GM23248 (cell line): ENCODE data around the gene NUDT2. TPM values are rescaled to one million over a fixed set of nuclear protein-coding genes. Genes with fewer than 3 reads are reported as not detected.

Source experiments
- DNase-seq: peaks from one replicate; pipeline ENCODE4 v3.0.0-alpha.2; 2015
- H2AFZ ChIP-seq: fragments of 200-600 bp; sonication (generic); 2 replicates; pipeline ENCODE4 v1.6.1; 2016; ENCODE audit warnings: antibody characterized with exemption
- H3F3A ChIP-seq: fragments of 200-600 bp; sonication (generic); 2 replicates; pipeline ENCODE4 v1.6.1; 2016; ENCODE audit warnings: mild to moderate bottlenecking, antibody characterized with exemption, mixed run types; ENCODE audit not compliant: insufficient read depth
- H3K27ac ChIP-seq: fragments of 200-600 bp; sonication (generic); 2 replicates; pipeline ENCODE4 v1.5.1; 2016; ENCODE audit warnings: mild to moderate bottlenecking
- H3K27me3 ChIP-seq: fragments of 200-600 bp; sonication (generic); replicated peaks from 2 replicates; pipeline ENCODE4 v1.6.1; 2016; ENCODE audit warnings: mild to moderate bottlenecking; ENCODE audit not compliant: insufficient read depth
- H3K36me3 ChIP-seq: fragments of 200-600 bp; sonication (generic); 2 replicates; pipeline ENCODE4 v1.6.1; 2016; ENCODE audit warnings: low read depth, mild to moderate bottlenecking
- H3K4me1 ChIP-seq: fragments of 200-600 bp; sonication (generic); 2 replicates; pipeline ENCODE4 v1.6.1; 2016; ENCODE audit warnings: mild to moderate bottlenecking; ENCODE audit not compliant: insufficient read depth
- H3K4me2 ChIP-seq: fragments of 200-600 bp; sonication (generic); one replicate; pipeline ENCODE4 v1.6.1; 2016; ENCODE audit warnings: mild to moderate bottlenecking; ENCODE audit not compliant: unreplicated experiment
- H3K4me3 ChIP-seq: fragments of 200-600 bp; sonication (generic); 2 replicates; pipeline ENCODE4 v1.5.1; 2016; ENCODE audit warnings: mild to moderate bottlenecking
- H3K79me2 ChIP-seq: fragments of 200-600 bp; sonication (generic); 2 replicates; pipeline ENCODE4 v1.6.1; 2016; ENCODE audit warnings: mild to moderate bottlenecking; ENCODE audit not compliant: insufficient read depth
- H3K9ac ChIP-seq: fragments of 200-600 bp; sonication (generic); 2 replicates; pipeline ENCODE4 v1.6.1; 2016; ENCODE audit warnings: mild to moderate bottlenecking
- H3K9me2 ChIP-seq: fragments of 200-600 bp; sonication (generic); 2 replicates; pipeline ENCODE4 v1.6.1; 2016; ENCODE audit warnings: mixed run types, mild to moderate bottlenecking, moderate library complexity; ENCODE audit not compliant: insufficient read depth
- H3K9me3 ChIP-seq: fragments of 200-600 bp; sonication (generic); one replicate; pipeline ENCODE4 v1.6.1; 2017; ENCODE audit warnings: low read depth
- H4K20me1 ChIP-seq: fragments of 200-600 bp; sonication (generic); 2 replicates; pipeline ENCODE4 v1.6.0; 2016; ENCODE audit not compliant: insufficient read depth
- EZH2 ChIP-seq: fragments of 200-600 bp; sonication (generic); IDR thresholded peaks from 2 replicates; pipeline ENCODE4 v1.6.1; 2018; ENCODE audit warnings: antibody characterized with exemption, mild to moderate bottlenecking; ENCODE audit not compliant: insufficient read depth, poor library complexity, severe bottlenecking
- EZH2phosphoT487 ChIP-seq: fragments of 200-600 bp; sonication (generic); IDR thresholded peaks from 2 replicates; pipeline ENCODE4 v1.6.1; 2018; ENCODE audit warnings: antibody characterized with exemption, moderate library complexity, mild to moderate bottlenecking, low read depth; ENCODE audit not compliant: insufficient read depth
- WGBS, 2 experiments: methylation state at CpG; one replicate each; pipeline ENCODE4 v1.1.6; 2015 to 2017; ENCODE audit warnings: low lambda C conversion rate in 2 of 2, low coverage in 1 of 2; ENCODE audit errors: missing lambda C conversion rate in 2 of 2; 5-methylcytosine and 5-hydroxymethylcytosine counted together
- in situ Hi-C: fragments of 300-500 bp; cut with MboI; formaldehyde crosslinking; loops from 2 replicates; pipeline ENCODE4 v1.15.0; 2020
- polyA plus RNA-seq: library from polyadenylated mRNA; unstranded; fragments of >200 nt; fragmentation: Nextera tagmentation; extraction: Ambion mirVana; gene quantifications from 2 replicates; pipeline ENCODE4 v1.2.1, GENCODE V29; 2016
- small RNA-seq: library from RNA; depleted of rRNA; stranded (forward); fragments of <200 nt; gene quantifications from one replicate; pipeline ENCODE3, GENCODE V24; 2014; ENCODE audit warnings: low read depth, low replicate concordance
- total RNA-seq: library from RNA; depleted of rRNA; stranded (reverse); fragments of >200 nt; shearing (Covaris generic); gene quantifications from 2 replicates; pipeline ENCODE4 v1.2.3, GENCODE V29; 2014; rRNA removed

The NUDT2 gene
- total and polyA plus RNA-seq, 2 experiments from 2014 or later: 12.5 to 17.6 TPM

DNA sequence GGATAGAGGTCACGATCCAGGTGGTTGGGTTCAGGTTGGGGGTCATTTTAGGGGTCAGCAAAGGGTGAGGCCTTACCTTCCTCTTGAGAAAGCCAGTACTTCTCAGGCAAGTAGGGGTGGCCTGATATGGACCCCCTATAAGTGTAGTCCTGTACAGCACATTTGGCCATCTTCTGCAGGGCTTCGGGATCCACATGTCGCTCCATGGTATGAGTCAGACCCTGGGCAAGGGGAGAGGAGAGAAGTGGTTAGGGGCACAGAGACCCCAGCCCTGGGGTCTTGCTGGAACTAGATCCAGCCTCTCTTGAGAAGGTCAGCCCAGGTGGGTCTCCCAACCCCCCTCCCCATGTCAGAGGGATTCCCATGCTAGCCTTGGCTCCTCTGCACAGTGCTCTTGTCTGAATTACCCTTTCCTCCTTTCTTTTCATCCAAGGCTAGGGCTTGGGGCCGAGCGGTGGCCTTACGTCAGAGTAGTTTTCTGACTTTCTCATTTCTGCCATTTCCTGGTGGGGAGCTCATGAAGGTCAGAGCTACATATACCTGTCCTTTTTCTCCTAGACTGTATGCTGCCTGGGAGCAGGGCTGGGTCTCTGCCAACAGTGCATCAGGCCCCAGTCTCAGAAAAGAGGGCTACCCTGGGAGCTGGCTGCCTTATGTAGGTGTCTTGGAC lies 56.3 kb downstream of the NUDT2 start:
- Histone ChIP-seq H3K9me3 (no peaks in the 10 kb centered on the region), H3K9ac (no peak overlapping the region), H3K36me3 (no peaks in the 10 kb centered on the region), H3K27ac (no peak overlapping the region), H3K9me2 (no peaks in the 10 kb centered on the region), H3F3A (no peaks in the 10 kb centered on the region), H3K4me1 (no peaks in the 10 kb centered on the region), H3K27me3 (no peaks in the 10 kb centered on the region), H4K20me1 (no peaks in the 10 kb centered on the region), H3K4me2 (no peak overlapping the region), H3K79me2 (no peaks in the 10 kb centered on the region), H3K4me3 (no peak overlapping the region), H2AFZ (no peak overlapping the region)
- 86 to 95% methylated on average over 6 of the region's 6 CpGs for WGBS, 2 experiments
- in situ Hi-C loops: no loop called here
- DNase-seq: no peak
- TF ChIP-seq EZH2phosphoT487 (no peak), EZH2 (no peak)

DNA sequence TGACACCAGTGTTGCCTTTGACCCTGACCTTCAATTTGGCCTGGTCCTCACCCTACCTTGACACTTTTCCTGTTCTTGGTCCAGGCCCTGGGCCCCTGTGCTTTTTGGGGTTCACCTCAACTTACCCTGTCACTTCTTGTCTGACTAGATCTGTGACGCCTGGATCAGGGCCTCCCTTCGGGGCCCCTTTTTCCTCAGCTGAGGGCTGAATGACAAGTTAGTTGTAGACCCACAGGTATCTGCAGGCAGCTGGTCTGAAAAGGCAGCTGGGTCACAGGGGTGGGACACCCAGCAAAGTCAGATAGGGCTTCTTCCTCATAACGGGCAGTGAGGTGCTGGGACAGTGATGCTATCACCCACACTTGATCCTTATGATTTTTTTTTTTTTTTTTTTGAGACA lies 57.3 kb downstream of the NUDT2 start:
- no peak for TF ChIP-seq EZH2phosphoT487
- TF ChIP-seq EZH2: no peak
- H3K9me3 ChIP-seq: no peaks in the 10 kb centered on the region
- H3K9me2 ChIP-seq: no peaks in the 10 kb centered on the region
- WGBS, 2 experiments: 74 to 82% methylated on average over 3 of the region's 3 CpGs
- H2AFZ ChIP-seq: no peak overlapping the region
- no peak for DNase-seq
- peaks cover 4% of the 10 kb centered on the region; the same call in 1 of the 2 replicates for H3F3A ChIP-seq
- in situ Hi-C loops: no loop called here
- no peaks in the 10 kb centered on the region for H4K20me1 ChIP-seq
- H3K79me2 ChIP-seq: no peaks in the 10 kb centered on the region
- H3K27me3 ChIP-seq: no peaks in the 10 kb centered on the region
- H3K4me2 ChIP-seq: no peak overlapping the region
- H3K36me3 ChIP-seq: no peaks in the 10 kb centered on the region
- no peak overlapping the region for H3K27ac ChIP-seq
- H3K4me1 ChIP-seq: no peaks in the 10 kb centered on the region
- H3K9ac ChIP-seq: no peak overlapping the region
- H3K4me3 ChIP-seq: no peak overlapping the region

DNA sequence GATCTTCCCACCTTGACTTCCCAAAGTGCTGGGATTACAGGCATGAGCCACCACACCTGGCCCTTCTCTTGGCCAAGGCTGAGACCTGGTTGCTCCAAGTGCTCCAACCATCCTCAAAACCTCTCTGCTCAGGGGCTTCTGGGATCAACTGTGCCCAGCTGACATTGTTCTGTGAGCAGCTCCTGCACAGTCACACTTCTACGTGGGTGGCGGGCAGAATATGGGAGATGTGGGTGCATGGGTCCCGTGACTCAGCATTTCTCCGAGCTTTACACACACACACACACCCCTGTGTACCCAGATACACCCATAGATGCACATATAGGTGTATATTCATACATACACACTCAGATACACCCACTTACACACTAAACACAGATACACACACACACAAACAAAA lies 57.9 kb downstream of the NUDT2 start:
- whole genome bisulfite sequencing, 2 experiments: 80% methylated on average over 4 of the region's 4 CpGs

DNA sequence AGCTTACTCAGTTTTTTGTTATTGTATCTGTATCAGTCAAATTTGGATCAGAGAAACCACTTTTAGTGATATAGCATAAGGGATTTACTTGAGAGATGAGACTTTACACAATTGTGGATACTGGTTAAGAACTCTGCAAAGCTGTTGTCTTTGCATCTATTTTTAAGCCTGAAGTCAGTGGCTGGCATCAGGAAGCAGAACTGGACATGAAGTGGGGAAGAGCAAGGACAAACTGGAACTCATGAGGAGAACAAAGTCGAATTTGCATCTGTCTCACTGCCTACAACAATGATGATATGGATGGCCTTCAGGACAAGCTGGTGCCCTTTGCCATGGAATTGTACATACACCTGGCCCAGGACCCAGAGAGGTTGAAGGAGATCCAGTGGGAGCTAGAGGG lies 63.1 kb downstream of the NUDT2 start:
- Histone ChIP-seq H3K36me3 (no peaks in the 10 kb centered on the region), H3K4me1 (no peaks in the 10 kb centered on the region), H3F3A (peaks cover 11% of the 10 kb centered on the region), H3K9ac (no peak overlapping the region), H3K9me2 (no peaks in the 10 kb centered on the region), H3K27ac (no peak overlapping the region), H3K4me2 (no peak overlapping the region), H3K79me2 (no peaks in the 10 kb centered on the region), H2AFZ (no peak overlapping the region), H4K20me1 (no peaks in the 10 kb centered on the region), H3K27me3 (no peaks in the 10 kb centered on the region), H3K4me3 (no peak overlapping the region), H3K9me3 (no peaks in the 10 kb centered on the region)
- in situ Hi-C loops: no loop called here
- no peak for DNase-seq
- 45 to 65% methylated on average over 1 of the region's 1 CpG for WGBS, 2 experiments
- TF ChIP-seq EZH2: no peak
- no peak for TF ChIP-seq EZH2phosphoT487

More for the DNA sequence above, 57.9 kb downstream of the NUDT2 start:
- Histone ChIP-seq H2AFZ (no peak overlapping the region), H3K79me2 (no peaks in the 10 kb centered on the region), H3K9me2 (no peaks in the 10 kb centered on the region), H3K27ac (no peak overlapping the region), H3K4me2 (no peak overlapping the region), H3K4me1 (no peaks in the 10 kb centered on the region), H3K36me3 (no peaks in the 10 kb centered on the region), H3K9ac (no peak overlapping the region), H3K4me3 (no peak overlapping the region), H4K20me1 (no peaks in the 10 kb centered on the region), H3K27me3 (no peaks in the 10 kb centered on the region), H3F3A (peaks cover 4% of the 10 kb centered on the region; the same call in 1 of the 2 replicates), H3K9me3 (no peaks in the 10 kb centered on the region)
- DNase-seq: no peak
- in situ Hi-C loops: no loop called here
- TF ChIP-seq EZH2phosphoT487: no peak
- TF ChIP-seq EZH2: no peak

Small RNAs within 50 kb of the gene (small RNA-seq; reads per million reads assigned to genes)
- gene RF00019 (not detected), gene RNU2-50P (2.2 reads per million, percentile 67 among the genes with 10 or more reads in this experiment)

Other genes starting within 250 kb of the NUDT2 start
- 21.1 and 22.2 TPM in 2 replicates for gene DCAF12, start 202.9 kb upstream of the NUDT2 start, total RNA-seq
- gene DCAF12, start 202.9 kb upstream of the NUDT2 start, polyA plus RNA-seq: 21.7 and 23.6 TPM in 2 replicates
- 18.3 and 26.8 TPM in 2 replicates for gene UBAP1, start 150.5 kb upstream of the NUDT2 start, total RNA-seq
- 50.1 and 52.2 TPM in 2 replicates for gene UBAP1, start 150.5 kb upstream of the NUDT2 start, polyA plus RNA-seq
- 1.1 and 1.6 TPM in 2 replicates for gene KIF24, start 301 bp upstream of the NUDT2 start, total RNA-seq
- 0.95 and 0.99 TPM in 2 replicates for gene KIF24, start 301 bp upstream of the NUDT2 start, polyA plus RNA-seq
- 0.13 and 1.1 TPM in 2 replicates for gene MYORG, start 47.3 kb downstream of the NUDT2 start, total RNA-seq
- 0.72 and 0.73 TPM in 2 replicates for gene MYORG, start 47.3 kb downstream of the NUDT2 start, polyA plus RNA-seq
- gene FAM219A, start 129.0 kb downstream of the NUDT2 start, total RNA-seq: 9.1 and 12.3 TPM in 2 replicates
- gene FAM219A, start 129.0 kb downstream of the NUDT2 start, polyA plus RNA-seq: 7.6 and 7.8 TPM in 2 replicates
- not detected in 2 replicates for gene DNAI1, start 129.2 kb downstream of the NUDT2 start, total RNA-seq
- not detected in 2 replicates for gene DNAI1, start 129.2 kb downstream of the NUDT2 start, polyA plus RNA-seq
- gene ENHO, start 193.4 kb downstream of the NUDT2 start, total RNA-seq: not detected in 2 replicates
- gene ENHO, start 193.4 kb downstream of the NUDT2 start, polyA plus RNA-seq: 0.35 TPM in 1 of 2 replicates, not detected in the other